Right kidney (tissue), 1 donor: Measurements from ENCODE around the gene ITPKC.

Experiments used
- DNase-seq: peaks from one replicate; pipeline ENCODE4 v3.0.0-alpha.2; 2016

The ITPKC gene

GRCh38 chr19:40690050-40690692 lies 26.7 kb upstream of the ITPKC start, which contains the start of gene NUMBL:
Gene NUMBL (minus strand): TSS chr19:40690651. CDS start chr19:40690483, 168 bp downstream.
- peak; percentile 40 for DNase-seq

- DNase-seq: peak; percentile 89
Observed at GRCh38 chr19:40690693-40691420, 26.1 kb upstream of the ITPKC start.

GRCh38 chr19:40691421-40692211 lies 25.3 kb upstream of the ITPKC start:
- DNase-seq: peak; percentile 28

GRCh38 chr19:40692212-40692551 lies 24.7 kb upstream of the ITPKC start:
- no peak for DNase-seq

- DNase-seq: no peak
Observed at GRCh38 chr19:40693150-40693788, 23.6 kb upstream of the ITPKC start.

GRCh38 chr19:40693896-40694295 lies 23.0 kb upstream of the ITPKC start:
- DNase-seq: no peak

- DNase-seq: no peak
Observed at GRCh38 chr19:40695881-40696280, 21.0 kb upstream of the ITPKC start.

- no peak for DNase-seq
Observed at GRCh38 chr19:40697007-40697406, 19.9 kb upstream of the ITPKC start.

- no peak for DNase-seq
Observed at GRCh38 chr19:40700083-40700482, 16.8 kb upstream of the ITPKC start.

GRCh38 chr19:40701758-40702157 lies 15.2 kb upstream of the ITPKC start:
- DNase-seq: no peak

GRCh38 chr19:40702337-40703012 lies 14.4 kb upstream of the ITPKC start:
- DNase-seq: peak; percentile 65

GRCh38 chr19:40703029-40703755 lies 13.7 kb upstream of the ITPKC start:
- DNase-seq: no peak

- DNase-seq: no peak
Observed at GRCh38 chr19:40704491-40705361, 12.2 kb upstream of the ITPKC start.

GRCh38 chr19:40705362-40705651 lies 11.6 kb upstream of the ITPKC start:
- DNase-seq: no peak

GRCh38 chr19:40705950-40706619 lies 10.8 kb upstream of the ITPKC start:
- no peak for DNase-seq

- no peak for DNase-seq
Observed at GRCh38 chr19:40707615-40708014, 9.3 kb upstream of the ITPKC start.

- no peak for DNase-seq
Observed at GRCh38 chr19:40709817-40710216, 7.1 kb upstream of the ITPKC start.

GRCh38 chr19:40713939-40714338 lies 3.0 kb upstream of the ITPKC start:
- DNase-seq: no peak

- peak; percentile 60 for DNase-seq
Observed at GRCh38 chr19:40714441-40715299, 2.2 kb upstream of the ITPKC start.
